GM21737 (cell line): ENCODE results near the gene PRSS38.

ENCODE experiments used
- ATAC-seq: cut with Tn5 transposase; IDR thresholded peaks from one replicate; pipeline ENCODE4 v1.9.1; 2021; ENCODE audit warnings: mild to moderate bottlenecking, moderate library complexity; ENCODE audit not compliant: unreplicated experiment

Gene PRSS38

GRCh38 chr1:227778401-227778947, 37.0 kb upstream of the PRSS38 start:
- no peak for ATAC-seq

- no peak for ATAC-seq
Observed at GRCh38 chr1:227779021-227779441, 36.4 kb upstream of the PRSS38 start.

- ATAC-seq: no peak
Observed at GRCh38 chr1:227779685-227780084, 35.8 kb upstream of the PRSS38 start.

- no peak for ATAC-seq
Observed at GRCh38 chr1:227780101-227781044, 35.1 kb upstream of the PRSS38 start.

GRCh38 chr1:227781314-227781930, 34.1 kb upstream of the PRSS38 start:
- ATAC-seq: no peak

GRCh38 chr1:227782226-227782625, 33.2 kb upstream of the PRSS38 start:
- no peak for ATAC-seq

- ATAC-seq: no peak
Observed at GRCh38 chr1:227785094-227785804, 30.2 kb upstream of the PRSS38 start.

GRCh38 chr1:227785805-227786671, 29.4 kb upstream of the PRSS38 start:
- ATAC-seq: no peak

- ATAC-seq: no peak
Observed at GRCh38 chr1:227786673-227787512, 28.6 kb upstream of the PRSS38 start.

GRCh38 chr1:227787513-227788270, 27.8 kb upstream of the PRSS38 start:
- peak; percentile 94 for ATAC-seq

- peak; percentile 48 for ATAC-seq
Observed at GRCh38 chr1:227788271-227789083, 27.0 kb upstream of the PRSS38 start.

GRCh38 chr1:227789084-227790033, 26.1 kb upstream of the PRSS38 start:
- ATAC-seq: no peak

- ATAC-seq: no peak
Observed at GRCh38 chr1:227790034-227790400, 25.5 kb upstream of the PRSS38 start.

- ATAC-seq: no peak
Observed at GRCh38 chr1:227790868-227791267, 24.6 kb upstream of the PRSS38 start.

- no peak for ATAC-seq
Observed at GRCh38 chr1:227791425-227792143, 23.9 kb upstream of the PRSS38 start.
